HL-60 (cell line): ENCODE data around the gene CNGB1.

ENCODE experiments used
- DNase-seq, 2 experiments: peaks; one replicate each; pipeline ENCODE4 v3.0.0-alpha.2; 2010 to 2020; ENCODE audit warnings: low read depth in 1 of 2, low spot score in 1 of 2
- H3K27ac ChIP-seq: fragments of 250-450 bp; sonication (Bioruptor Pico); replicated peaks from 2 replicates; pipeline ENCODE4 v1.5.1; 2020; ENCODE audit warnings: mild to moderate bottlenecking, moderate library complexity
- H3K27me3 ChIP-seq: fragments of 250-450 bp; sonication (Bioruptor Pico); 2 replicates; pipeline ENCODE4 v1.5.1; 2021; ENCODE audit warnings: mild to moderate bottlenecking, moderate library complexity; ENCODE audit not compliant: insufficient read depth, poor library complexity, severe bottlenecking
- H3K4me3 ChIP-seq: replicated peaks from 2 replicates; pipeline ENCODE4 v1.5.1; 2011; ENCODE audit warnings: mild to moderate bottlenecking, control low read depth, low read length; ENCODE audit not compliant: insufficient read depth
- CTCF ChIP-seq: IDR thresholded peaks from one replicate; pipeline ENCODE4 v1.5.1; 2011; ENCODE audit warnings: low read length, control low read depth, inconsistent platforms; ENCODE audit not compliant: insufficient read depth
- GABPA ChIP-seq: IDR thresholded peaks from 2 replicates; pipeline ENCODE4 v1.6.1; 2012; ENCODE audit warnings: low read depth
- POLR2AphosphoS5 ChIP-seq: IDR thresholded peaks from 2 replicates; pipeline ENCODE4 v1.6.1; 2012; ENCODE audit warnings: low read depth
- SPI1 ChIP-seq: IDR thresholded peaks from 2 replicates; pipeline ENCODE4 v1.6.1; 2012; ENCODE audit warnings: low read depth, mild to moderate bottlenecking, borderline replicate concordance
- TF ChIP-seq, protein P1 (sequence below): IDR thresholded peaks from 2 replicates; pipeline ENCODE4 v1.6.1; 2012; ENCODE audit warnings: low read depth; ENCODE audit not compliant: insufficient replicate concordance

Gene CNGB1

DNA sequence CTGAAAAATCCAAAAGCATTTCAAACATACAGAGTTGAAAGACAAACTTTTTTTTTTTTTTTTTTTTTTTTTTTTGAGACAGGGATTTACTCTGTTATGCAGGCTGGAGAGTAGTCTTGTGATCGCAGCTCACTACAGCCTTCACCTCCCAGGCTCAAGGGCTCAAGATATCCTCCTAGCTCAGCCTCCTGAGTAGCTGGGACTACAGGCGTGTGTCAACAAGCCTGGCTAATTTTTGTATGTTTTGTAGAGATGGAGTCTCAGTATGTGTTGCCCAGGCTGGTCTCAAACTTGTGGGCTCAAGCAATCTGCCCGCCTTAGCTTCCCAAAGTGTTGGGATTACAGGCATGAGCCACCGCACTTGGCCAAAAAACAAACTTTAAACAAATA, 104.4 kb downstream of the CNGB1 start:
- DNase-seq, result no peak
- Histone ChIP-seq H3K27ac (no peak overlapping the region), H3K4me3 (no peak overlapping the region), H3K27me3 (peaks cover 7% of the 10 kb centered on the region)
- TF ChIP-seq GABPA (no peak), CTCF (no peak), POLR2AphosphoS5 (no peak), SPI1 (no peak)
- TF ChIP-seq, protein P1, sequence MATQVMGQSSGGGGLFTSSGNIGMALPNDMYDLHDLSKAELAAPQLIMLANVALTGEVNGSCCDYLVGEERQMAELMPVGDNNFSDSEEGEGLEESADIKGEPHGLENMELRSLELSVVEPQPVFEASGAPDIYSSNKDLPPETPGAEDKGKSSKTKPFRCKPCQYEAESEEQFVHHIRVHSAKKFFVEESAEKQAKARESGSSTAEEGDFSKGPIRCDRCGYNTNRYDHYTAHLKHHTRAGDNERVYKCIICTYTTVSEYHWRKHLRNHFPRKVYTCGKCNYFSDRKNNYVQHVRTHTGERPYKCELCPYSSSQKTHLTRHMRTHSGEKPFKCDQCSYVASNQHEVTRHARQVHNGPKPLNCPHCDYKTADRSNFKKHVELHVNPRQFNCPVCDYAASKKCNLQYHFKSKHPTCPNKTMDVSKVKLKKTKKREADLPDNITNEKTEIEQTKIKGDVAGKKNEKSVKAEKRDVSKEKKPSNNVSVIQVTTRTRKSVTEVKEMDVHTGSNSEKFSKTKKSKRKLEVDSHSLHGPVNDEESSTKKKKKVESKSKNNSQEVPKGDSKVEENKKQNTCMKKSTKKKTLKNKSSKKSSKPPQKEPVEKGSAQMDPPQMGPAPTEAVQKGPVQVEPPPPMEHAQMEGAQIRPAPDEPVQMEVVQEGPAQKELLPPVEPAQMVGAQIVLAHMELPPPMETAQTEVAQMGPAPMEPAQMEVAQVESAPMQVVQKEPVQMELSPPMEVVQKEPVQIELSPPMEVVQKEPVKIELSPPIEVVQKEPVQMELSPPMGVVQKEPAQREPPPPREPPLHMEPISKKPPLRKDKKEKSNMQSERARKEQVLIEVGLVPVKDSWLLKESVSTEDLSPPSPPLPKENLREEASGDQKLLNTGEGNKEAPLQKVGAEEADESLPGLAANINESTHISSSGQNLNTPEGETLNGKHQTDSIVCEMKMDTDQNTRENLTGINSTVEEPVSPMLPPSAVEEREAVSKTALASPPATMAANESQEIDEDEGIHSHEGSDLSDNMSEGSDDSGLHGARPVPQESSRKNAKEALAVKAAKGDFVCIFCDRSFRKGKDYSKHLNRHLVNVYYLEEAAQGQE, result no peak

DNA sequence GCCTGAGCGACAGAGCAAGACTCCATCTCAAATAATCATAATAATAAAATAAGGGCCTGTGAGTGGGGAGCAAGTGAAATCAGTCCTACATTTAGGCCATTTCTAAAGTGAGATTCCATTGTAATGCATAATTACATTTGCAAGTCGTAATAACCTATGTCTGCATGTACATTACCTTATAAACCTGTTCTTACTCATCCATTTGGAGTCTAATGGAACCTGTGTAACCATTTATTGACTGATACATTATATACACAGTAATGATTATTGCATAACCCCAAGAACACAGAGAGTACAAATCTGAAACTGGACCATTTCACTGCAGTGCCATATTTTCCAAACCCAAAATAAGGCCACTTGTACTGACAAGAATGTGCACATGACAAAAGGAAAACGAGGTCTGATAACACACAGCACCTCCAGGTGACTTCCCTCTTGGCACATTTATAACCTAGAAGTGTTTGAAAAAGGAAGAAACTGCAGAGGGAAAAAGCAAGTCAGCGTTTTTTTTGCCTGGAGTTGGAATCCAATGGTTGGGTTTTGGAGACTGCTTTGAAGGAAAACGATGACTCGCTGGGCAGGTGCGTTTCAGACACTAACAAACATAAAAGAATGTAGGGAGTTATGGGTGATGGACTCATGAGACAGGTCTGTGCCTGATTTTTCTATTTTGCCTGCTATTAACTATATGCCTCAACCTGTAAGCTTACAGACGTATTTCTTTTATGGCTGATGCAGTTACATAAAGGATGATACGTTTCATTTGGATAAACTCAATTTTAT, 105.0 kb downstream of the CNGB1 start:
- TF ChIP-seq, protein P1, result no peak
- DNase-seq, result no peak
- Histone ChIP-seq H3K27me3 (peaks cover 8% of the 10 kb centered on the region), H3K4me3 (no peak overlapping the region), H3K27ac (no peak overlapping the region)

DNA sequence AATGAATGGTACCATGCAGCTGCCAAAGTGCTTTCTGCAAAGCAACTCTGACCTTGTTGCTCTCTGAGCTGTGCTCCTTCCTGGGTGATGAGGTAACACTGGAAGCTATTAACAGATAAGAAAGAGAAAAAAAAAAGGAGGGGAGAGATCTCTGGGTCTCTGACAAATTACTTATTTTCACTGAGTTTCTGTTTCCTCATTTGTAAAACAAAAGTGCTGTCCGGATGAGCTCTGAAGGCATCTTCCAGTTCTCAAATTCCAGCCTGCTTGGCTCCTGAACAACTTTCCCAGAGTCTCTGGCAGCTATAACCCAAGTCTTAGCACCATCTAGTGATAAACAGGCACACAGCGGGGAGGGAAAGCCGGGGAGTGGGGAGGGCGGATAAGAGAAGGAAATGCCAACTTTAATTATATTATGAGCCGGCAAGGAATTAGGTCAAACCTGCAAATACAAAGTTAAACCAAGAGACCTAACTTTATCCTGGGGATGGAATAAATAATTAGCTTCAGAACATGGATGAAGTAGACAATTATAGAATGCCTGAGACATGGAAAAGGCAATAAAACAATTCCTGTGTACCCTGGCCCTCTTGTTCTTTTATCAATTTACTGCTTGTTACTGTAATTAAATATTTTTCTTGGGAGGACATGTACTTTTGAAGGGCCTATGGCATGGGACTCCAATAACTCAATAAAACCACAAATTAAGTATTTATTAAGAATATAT, 107.3 kb downstream of the CNGB1 start:
- Histone ChIP-seq H3K27me3 (peaks cover 10% of the 10 kb centered on the region), H3K4me3 (no peak overlapping the region), H3K27ac (no peak overlapping the region)
- no peak for TF ChIP-seq POLR2AphosphoS5
- TF ChIP-seq CTCF, result no peak
- TF ChIP-seq SPI1, result no peak
- TF ChIP-seq, protein P1, result no peak
- no peak for TF ChIP-seq GABPA
- peak in 1 of 2 experiments; percentile 27 for DNase-seq
